ENCODE results near the gene HNMT.
"Not testable (repeated sequence)": the region's sequence is repeated elsewhere in the genome, so short reads cannot be mapped to it uniquely, and the experiment has no call there.

HNMT gene

GRCh38 chr2:137991078-137991477 is 26.8 kb downstream of the HNMT start:
- Histone ChIP-seq H3K9ac (ENCODE audit: low read depth in 1 of 2, low read length in 2 of 2) (no peak overlapping the region), H3K27ac (ENCODE audit: low read depth in 2 of 2, low read length in 2 of 2) (no peak overlapping the region), H3K4me3 (ENCODE audit: low read length in 2 of 2) (no peak overlapping the region), H3K27me3 (ENCODE audit: control insufficient read depth in 2 of 2, insufficient read depth in 2 of 2, low read length in 2 of 2) (no peaks in the 10 kb centered on the region), H3K36me3 (ENCODE audit: control insufficient read depth in 2 of 2, insufficient read depth in 2 of 2, low read length in 2 of 2) (peaks cover 20 to 29% of the 10 kb centered on the region in 2 donors), H3K4me1 (ENCODE audit: control insufficient read depth in 2 of 2, insufficient read depth in 2 of 2, low read length in 2 of 2) (no peaks in the 10 kb centered on the region), H3K9me3 (ENCODE audit: control insufficient read depth in 2 of 2, low read length in 2 of 2) (peaks cover 2 to 13% of the 10 kb centered on the region in 2 donors)

GRCh38 chr2:137992039-137992646 is 27.9 kb downstream of the HNMT start:
- H3K9me3 ChIP-seq (ENCODE audit: control insufficient read depth in 2 of 2, low read length in 2 of 2), result peaks cover 2 to 13% of the 10 kb centered on the region in 2 donors
- peaks cover 20 to 29% of the 10 kb centered on the region in 2 donors for H3K36me3 ChIP-seq (ENCODE audit: control insufficient read depth in 2 of 2, insufficient read depth in 2 of 2, low read length in 2 of 2)
- H3K9ac ChIP-seq (ENCODE audit: low read depth in 1 of 2, low read length in 2 of 2), result no peak overlapping the region
- no peaks in the 10 kb centered on the region for H3K4me1 ChIP-seq (ENCODE audit: control insufficient read depth in 2 of 2, insufficient read depth in 2 of 2, low read length in 2 of 2)
- H3K27ac ChIP-seq (ENCODE audit: low read depth in 2 of 2, low read length in 2 of 2), result no peak overlapping the region
- no peaks in the 10 kb centered on the region for H3K27me3 ChIP-seq (ENCODE audit: control insufficient read depth in 2 of 2, insufficient read depth in 2 of 2, low read length in 2 of 2)
- H3K4me3 ChIP-seq (ENCODE audit: low read length in 2 of 2), result no peak overlapping the region

GRCh38 chr2:137993715-137994476 is 29.6 kb downstream of the HNMT start:
- Histone ChIP-seq H3K9me3 (ENCODE audit: control insufficient read depth in 2 of 2, low read length in 2 of 2) (peaks cover 2 to 13% of the 10 kb centered on the region in 2 donors), H3K36me3 (ENCODE audit: control insufficient read depth in 2 of 2, insufficient read depth in 2 of 2, low read length in 2 of 2) (peaks cover 18 to 29% of the 10 kb centered on the region in 2 donors)
- not testable (repeated sequence) for H3K4me1 ChIP-seq (ENCODE audit: control insufficient read depth in 2 of 2, insufficient read depth in 2 of 2, low read length in 2 of 2); H3K9ac ChIP-seq (ENCODE audit: low read depth in 1 of 2, low read length in 2 of 2); H3K4me3 ChIP-seq (ENCODE audit: low read length in 2 of 2); H3K27ac ChIP-seq (ENCODE audit: low read depth in 2 of 2, low read length in 2 of 2); H3K27me3 ChIP-seq (ENCODE audit: control insufficient read depth in 2 of 2, insufficient read depth in 2 of 2, low read length in 2 of 2)

- H3K9me3 ChIP-seq (ENCODE audit: control insufficient read depth in 2 of 2, low read length in 2 of 2), result peaks cover 2 to 13% of the 10 kb centered on the region in 2 donors
- H3K4me1 ChIP-seq (ENCODE audit: control insufficient read depth in 2 of 2, insufficient read depth in 2 of 2, low read length in 2 of 2); H3K27ac ChIP-seq (ENCODE audit: low read depth in 2 of 2, low read length in 2 of 2); H3K27me3 ChIP-seq (ENCODE audit: control insufficient read depth in 2 of 2, insufficient read depth in 2 of 2, low read length in 2 of 2); H3K9ac ChIP-seq (ENCODE audit: low read depth in 1 of 2, low read length in 2 of 2); H3K4me3 ChIP-seq (ENCODE audit: low read length in 2 of 2): not testable (repeated sequence)
- H3K36me3 ChIP-seq (ENCODE audit: control insufficient read depth in 2 of 2, insufficient read depth in 2 of 2, low read length in 2 of 2), result peaks cover 15 to 22% of the 10 kb centered on the region in 2 donors
Observed at GRCh38 chr2:137995368-137995767, 31.1 kb downstream of the HNMT start.

GRCh38 chr2:137996158-137996557 is 31.9 kb downstream of the HNMT start:
- H3K4me3 ChIP-seq (ENCODE audit: low read length in 2 of 2); H3K27ac ChIP-seq (ENCODE audit: low read depth in 2 of 2, low read length in 2 of 2); H3K27me3 ChIP-seq (ENCODE audit: control insufficient read depth in 2 of 2, insufficient read depth in 2 of 2, low read length in 2 of 2); H3K9me3 ChIP-seq (ENCODE audit: control insufficient read depth in 2 of 2, low read length in 2 of 2); H3K9ac ChIP-seq (ENCODE audit: low read depth in 1 of 2, low read length in 2 of 2); H3K4me1 ChIP-seq (ENCODE audit: control insufficient read depth in 2 of 2, insufficient read depth in 2 of 2, low read length in 2 of 2): not testable (repeated sequence)
- H3K36me3 ChIP-seq (ENCODE audit: control insufficient read depth in 2 of 2, insufficient read depth in 2 of 2, low read length in 2 of 2), result peaks cover 15 to 18% of the 10 kb centered on the region in 2 donors

GRCh38 chr2:137997733-137998132 is 33.5 kb downstream of the HNMT start:
- no peaks in the 10 kb centered on the region for H3K4me1 ChIP-seq (ENCODE audit: control insufficient read depth in 2 of 2, insufficient read depth in 2 of 2, low read length in 2 of 2)
- H3K9me3 ChIP-seq (ENCODE audit: control insufficient read depth in 2 of 2, low read length in 2 of 2), result peaks cover 0 to 2% of the 10 kb centered on the region in 2 donors
- no peaks in the 10 kb centered on the region for H3K27me3 ChIP-seq (ENCODE audit: control insufficient read depth in 2 of 2, insufficient read depth in 2 of 2, low read length in 2 of 2)
- no peak overlapping the region for H3K4me3 ChIP-seq (ENCODE audit: low read length in 2 of 2)
- H3K27ac ChIP-seq (ENCODE audit: low read depth in 2 of 2, low read length in 2 of 2), result no peak overlapping the region
- H3K9ac ChIP-seq (ENCODE audit: low read depth in 1 of 2, low read length in 2 of 2), result no peak overlapping the region
- peaks cover 6 to 10% of the 10 kb centered on the region in 2 donors for H3K36me3 ChIP-seq (ENCODE audit: control insufficient read depth in 2 of 2, insufficient read depth in 2 of 2, low read length in 2 of 2)

- no peak overlapping the region for H3K27ac ChIP-seq (ENCODE audit: low read depth in 2 of 2, low read length in 2 of 2)
- peaks cover 9 to 10% of the 10 kb centered on the region in 2 donors for H3K36me3 ChIP-seq (ENCODE audit: control insufficient read depth in 2 of 2, insufficient read depth in 2 of 2, low read length in 2 of 2)
- no peak overlapping the region for H3K4me3 ChIP-seq (ENCODE audit: low read length in 2 of 2)
- H3K9me3 ChIP-seq (ENCODE audit: control insufficient read depth in 2 of 2, low read length in 2 of 2), result no peaks in the 10 kb centered on the region
- no peaks in the 10 kb centered on the region for H3K4me1 ChIP-seq (ENCODE audit: control insufficient read depth in 2 of 2, insufficient read depth in 2 of 2, low read length in 2 of 2)
- no peaks in the 10 kb centered on the region for H3K27me3 ChIP-seq (ENCODE audit: control insufficient read depth in 2 of 2, insufficient read depth in 2 of 2, low read length in 2 of 2)
- no peak overlapping the region for H3K9ac ChIP-seq (ENCODE audit: low read depth in 1 of 2, low read length in 2 of 2)
Observed at GRCh38 chr2:137998503-137998902, 34.2 kb downstream of the HNMT start.

- H3K27me3 ChIP-seq (ENCODE audit: control insufficient read depth in 2 of 2, insufficient read depth in 2 of 2, low read length in 2 of 2), result no peaks in the 10 kb centered on the region
- peaks cover 10 to 15% of the 10 kb centered on the region in 2 donors for H3K36me3 ChIP-seq (ENCODE audit: control insufficient read depth in 2 of 2, insufficient read depth in 2 of 2, low read length in 2 of 2)
- no peak overlapping the region for H3K4me3 ChIP-seq (ENCODE audit: low read length in 2 of 2)
- no peaks in the 10 kb centered on the region for H3K9me3 ChIP-seq (ENCODE audit: control insufficient read depth in 2 of 2, low read length in 2 of 2)
- no peak overlapping the region for H3K27ac ChIP-seq (ENCODE audit: low read depth in 2 of 2, low read length in 2 of 2)
- H3K4me1 ChIP-seq (ENCODE audit: control insufficient read depth in 2 of 2, insufficient read depth in 2 of 2, low read length in 2 of 2), result no peaks in the 10 kb centered on the region
- H3K9ac ChIP-seq (ENCODE audit: low read depth in 1 of 2, low read length in 2 of 2), result no peak overlapping the region
Observed at GRCh38 chr2:137999273-137999672, 35.0 kb downstream of the HNMT start.

GRCh38 chr2:138000009-138000408 is 35.7 kb downstream of the HNMT start:
- H3K4me3 ChIP-seq (ENCODE audit: low read length in 2 of 2), result no peak overlapping the region

GRCh38 chr2:138000796-138001195 is 36.5 kb downstream of the HNMT start:
- Histone ChIP-seq H3K4me1 (ENCODE audit: control insufficient read depth in 2 of 2, insufficient read depth in 2 of 2, low read length in 2 of 2) (no peaks in the 10 kb centered on the region), H3K27me3 (ENCODE audit: control insufficient read depth in 2 of 2, insufficient read depth in 2 of 2, low read length in 2 of 2) (no peaks in the 10 kb centered on the region), H3K9me3 (ENCODE audit: control insufficient read depth in 2 of 2, low read length in 2 of 2) (no peaks in the 10 kb centered on the region), H3K27ac (ENCODE audit: low read depth in 2 of 2, low read length in 2 of 2) (no peak overlapping the region), H3K36me3 (ENCODE audit: control insufficient read depth in 2 of 2, insufficient read depth in 2 of 2, low read length in 2 of 2) (peaks cover 13 to 21% of the 10 kb centered on the region in 2 donors), H3K4me3 (ENCODE audit: low read length in 2 of 2) (no peak overlapping the region), H3K9ac (ENCODE audit: low read depth in 1 of 2, low read length in 2 of 2) (no peak overlapping the region)

More at GRCh38 chr2:138000009-138000408, 35.7 kb downstream of the HNMT start:
- H3K9me3 ChIP-seq (ENCODE audit: control insufficient read depth in 2 of 2, low read length in 2 of 2), result no peaks in the 10 kb centered on the region
- H3K27ac ChIP-seq (ENCODE audit: low read depth in 2 of 2, low read length in 2 of 2), result no peak overlapping the region
- H3K36me3 ChIP-seq (ENCODE audit: control insufficient read depth in 2 of 2, insufficient read depth in 2 of 2, low read length in 2 of 2), result peaks cover 11 to 18% of the 10 kb centered on the region in 2 donors
- H3K4me1 ChIP-seq (ENCODE audit: control insufficient read depth in 2 of 2, insufficient read depth in 2 of 2, low read length in 2 of 2), result no peaks in the 10 kb centered on the region
- no peak overlapping the region for H3K9ac ChIP-seq (ENCODE audit: low read depth in 1 of 2, low read length in 2 of 2)
- no peaks in the 10 kb centered on the region for H3K27me3 ChIP-seq (ENCODE audit: control insufficient read depth in 2 of 2, insufficient read depth in 2 of 2, low read length in 2 of 2)
